Measurements from ENCODE around the gene TOB2.

TOB2 gene

DNA sequence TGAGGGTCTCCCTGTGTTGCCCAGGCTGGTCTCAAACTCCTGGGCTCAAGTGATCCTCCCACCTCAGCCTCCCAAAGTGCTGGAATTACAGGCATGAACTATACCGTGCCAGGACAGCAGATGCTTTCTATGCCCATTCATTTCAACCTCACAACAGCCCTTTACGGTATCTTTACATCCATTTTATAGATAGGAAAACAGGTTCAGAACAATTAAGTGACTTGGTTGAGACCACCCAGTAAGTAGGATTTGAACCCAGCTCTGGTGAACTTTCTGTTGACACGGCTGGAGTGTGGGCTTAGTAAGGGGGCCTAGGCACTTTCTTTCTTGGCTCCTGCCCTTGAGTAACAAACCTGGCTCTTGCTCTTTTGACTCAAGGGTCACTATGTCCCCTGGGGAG is 39.2 kb downstream of the TOB2 start:
- no peak overlapping the region for H3K18ac ChIP-seq (ENCODE audit: low read length)
- H2BK12ac ChIP-seq (ENCODE audit: low read length) = no peak overlapping the region
- H3K27me3 ChIP-seq (ENCODE audit: insufficient read depth, low read length) = no peaks in the 10 kb centered on the region
- WGBS (ENCODE audit: extremely low coverage, insufficient coverage, insufficient read length) = no CpG with 5 or more reads among the region's 3 CpGs
- no peak overlapping the region for H2AK5ac ChIP-seq (ENCODE audit: low read length)
- no peak overlapping the region for H2AFZ ChIP-seq (ENCODE audit: insufficient read depth, low read length, poor library complexity)
- H3K79me2 ChIP-seq (ENCODE audit: control insufficient read depth, insufficient read depth, low read length, poor library complexity) = no peaks in the 10 kb centered on the region
- H3K36me3 ChIP-seq (ENCODE audit: control insufficient read depth in 1 of 2, insufficient read depth in 2 of 2, low read length in 2 of 2) = no peaks in the 10 kb centered on the region
- H2BK5ac ChIP-seq (ENCODE audit: low read depth, low read length, poor library complexity) = no peak overlapping the region
- H3K4me3 ChIP-seq (ENCODE audit: low read depth, low read length) = no peak overlapping the region
- H3K79me1 ChIP-seq (ENCODE audit: low read length) = no peaks in the 10 kb centered on the region
- no peak overlapping the region for H3K14ac ChIP-seq (ENCODE audit: low read length)
- no peak overlapping the region for H3K4ac ChIP-seq (ENCODE audit: low read depth, low read length)
- H4K91ac ChIP-seq (ENCODE audit: low read depth, low read length) = no peak overlapping the region
- peaks cover 0 to under 1% of the 10 kb centered on the region in 2 experiments for H3K4me1 ChIP-seq (ENCODE audit: control insufficient read depth in 1 of 2, insufficient read depth in 2 of 2, low read length in 2 of 2)
- H3K27ac ChIP-seq (ENCODE audit: low read depth, low read length) = no peak overlapping the region
- no peak overlapping the region for H4K8ac ChIP-seq (ENCODE audit: low read depth, low read length)
- no peak overlapping the region for H3K23ac ChIP-seq (ENCODE audit: low read length)
- H3K9me3 ChIP-seq (ENCODE audit: insufficient read depth, low read depth, low read length) = no peaks in the 10 kb centered on the region
- DNase-seq = no peak
- no peak overlapping the region for H3K9ac ChIP-seq (ENCODE audit: low read length)
- no peak overlapping the region for H3K4me2 ChIP-seq (ENCODE audit: low read length)
- no peak overlapping the region for H4K12ac ChIP-seq (ENCODE audit: low read depth, low read length)
- H2BK120ac ChIP-seq (ENCODE audit: insufficient read depth, low read length, poor library complexity) = no peak overlapping the region

DNA sequence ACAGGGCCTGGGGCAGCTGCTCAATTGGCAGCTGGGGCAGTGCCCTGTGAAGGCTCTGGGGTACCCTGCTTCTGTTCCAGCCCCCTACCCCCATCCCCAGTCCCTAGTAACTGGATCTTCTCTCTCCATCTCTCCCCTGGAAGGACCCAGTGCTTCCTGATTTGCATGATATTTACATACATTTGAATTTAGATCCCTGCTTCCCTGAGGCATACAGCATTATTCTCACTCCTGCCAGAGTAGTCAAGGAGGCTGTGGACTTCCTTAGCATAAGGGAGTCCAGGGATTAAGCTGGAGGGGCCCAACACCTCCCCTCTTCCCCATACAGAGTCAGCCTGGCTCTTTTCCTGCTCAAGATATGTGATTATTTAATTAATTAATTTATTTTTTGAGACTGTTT is 40.2 kb downstream of the TOB2 start:
- H4K12ac ChIP-seq (ENCODE audit: low read depth, low read length) = no peak overlapping the region
- no peak overlapping the region for H3K4me3 ChIP-seq (ENCODE audit: low read depth, low read length)
- H2AK5ac ChIP-seq (ENCODE audit: low read length) = no peak overlapping the region
- H3K23ac ChIP-seq (ENCODE audit: low read length) = no peak overlapping the region
- no peak overlapping the region for H3K14ac ChIP-seq (ENCODE audit: low read length)
- DNase-seq = no peak
- no peaks in the 10 kb centered on the region for H3K27me3 ChIP-seq (ENCODE audit: insufficient read depth, low read length)
- no peak overlapping the region for H2BK12ac ChIP-seq (ENCODE audit: low read length)
- H3K9me3 ChIP-seq (ENCODE audit: insufficient read depth, low read depth, low read length) = peaks cover 3% of the 10 kb centered on the region
- H3K79me2 ChIP-seq (ENCODE audit: control insufficient read depth, insufficient read depth, low read length, poor library complexity) = no peaks in the 10 kb centered on the region
- no peak overlapping the region for H2BK120ac ChIP-seq (ENCODE audit: insufficient read depth, low read length, poor library complexity)
- no peaks in the 10 kb centered on the region for H3K36me3 ChIP-seq (ENCODE audit: control insufficient read depth in 1 of 2, insufficient read depth in 2 of 2, low read length in 2 of 2)
- no peak overlapping the region for H3K18ac ChIP-seq (ENCODE audit: low read length)
- no peak overlapping the region for H3K27ac ChIP-seq (ENCODE audit: low read depth, low read length)
- H4K8ac ChIP-seq (ENCODE audit: low read depth, low read length) = no peak overlapping the region
- no peak overlapping the region for H2AFZ ChIP-seq (ENCODE audit: insufficient read depth, low read length, poor library complexity)
- no peak overlapping the region for H4K91ac ChIP-seq (ENCODE audit: low read depth, low read length)
- no peaks in the 10 kb centered on the region for H3K4me1 ChIP-seq (ENCODE audit: control insufficient read depth in 1 of 2, insufficient read depth in 2 of 2, low read length in 2 of 2)
- no peak overlapping the region for H3K9ac ChIP-seq (ENCODE audit: low read length)
- no peak overlapping the region for H3K4ac ChIP-seq (ENCODE audit: low read depth, low read length)
- no peaks in the 10 kb centered on the region for H3K79me1 ChIP-seq (ENCODE audit: low read length)
- H3K4me2 ChIP-seq (ENCODE audit: low read length) = no peak overlapping the region
- no peak overlapping the region for H2BK5ac ChIP-seq (ENCODE audit: low read depth, low read length, poor library complexity)

DNA sequence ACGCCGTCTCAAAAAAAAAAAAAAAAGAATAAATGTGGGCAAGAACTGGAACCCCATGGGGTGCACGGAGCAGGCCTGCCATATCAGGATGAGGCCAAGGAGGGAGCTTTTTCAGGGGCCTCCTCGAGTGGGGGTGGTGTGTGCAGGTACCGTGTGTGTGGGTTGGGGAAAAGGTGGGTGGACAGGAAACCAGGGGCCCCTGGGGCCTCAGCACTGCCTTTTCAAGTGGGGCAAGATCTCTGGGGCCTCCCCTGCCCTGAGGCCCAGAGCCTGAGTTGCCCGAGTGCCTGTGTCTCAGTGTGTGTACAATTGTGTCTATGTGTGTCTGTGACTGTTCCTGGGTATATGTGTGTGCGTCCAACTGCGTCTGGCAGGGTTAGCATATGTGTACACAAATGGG is 41.0 kb downstream of the TOB2 start:
- no peak overlapping the region for H3K4me2 ChIP-seq (ENCODE audit: low read length)
- no peak overlapping the region for H3K4ac ChIP-seq (ENCODE audit: low read depth, low read length)
- no peak for DNase-seq
- H3K9me3 ChIP-seq (ENCODE audit: insufficient read depth, low read depth, low read length) = peaks cover 5% of the 10 kb centered on the region
- no peak overlapping the region for H2BK120ac ChIP-seq (ENCODE audit: insufficient read depth, low read length, poor library complexity)
- H4K12ac ChIP-seq (ENCODE audit: low read depth, low read length) = no peak overlapping the region
- H3K79me2 ChIP-seq (ENCODE audit: control insufficient read depth, insufficient read depth, low read length, poor library complexity) = no peaks in the 10 kb centered on the region
- no peak overlapping the region for H4K91ac ChIP-seq (ENCODE audit: low read depth, low read length)
- no CpG with 5 or more reads among the region's 8 CpGs for WGBS (ENCODE audit: extremely low coverage, insufficient coverage, insufficient read length)
- H2AK5ac ChIP-seq (ENCODE audit: low read length) = no peak overlapping the region
- H3K9ac ChIP-seq (ENCODE audit: low read length) = no peak overlapping the region
- H3K4me3 ChIP-seq (ENCODE audit: low read depth, low read length) = no peak overlapping the region
- H3K14ac ChIP-seq (ENCODE audit: low read length) = no peak overlapping the region
- no peak overlapping the region for H2BK12ac ChIP-seq (ENCODE audit: low read length)
- H3K79me1 ChIP-seq (ENCODE audit: low read length) = no peaks in the 10 kb centered on the region
- H3K27ac ChIP-seq (ENCODE audit: low read depth, low read length) = no peak overlapping the region
- H2BK5ac ChIP-seq (ENCODE audit: low read depth, low read length, poor library complexity) = no peak overlapping the region
- H3K23ac ChIP-seq (ENCODE audit: low read length) = no peak overlapping the region
- H3K36me3 ChIP-seq (ENCODE audit: control insufficient read depth in 1 of 2, insufficient read depth in 2 of 2, low read length in 2 of 2) = no peaks in the 10 kb centered on the region
- no peaks in the 10 kb centered on the region for H3K27me3 ChIP-seq (ENCODE audit: insufficient read depth, low read length)
- H3K18ac ChIP-seq (ENCODE audit: low read length) = no peak overlapping the region
- no peaks in the 10 kb centered on the region for H3K4me1 ChIP-seq (ENCODE audit: control insufficient read depth in 1 of 2, insufficient read depth in 2 of 2, low read length in 2 of 2)
- H4K8ac ChIP-seq (ENCODE audit: low read depth, low read length) = no peak overlapping the region
- no peak overlapping the region for H2AFZ ChIP-seq (ENCODE audit: insufficient read depth, low read length, poor library complexity)

DNA sequence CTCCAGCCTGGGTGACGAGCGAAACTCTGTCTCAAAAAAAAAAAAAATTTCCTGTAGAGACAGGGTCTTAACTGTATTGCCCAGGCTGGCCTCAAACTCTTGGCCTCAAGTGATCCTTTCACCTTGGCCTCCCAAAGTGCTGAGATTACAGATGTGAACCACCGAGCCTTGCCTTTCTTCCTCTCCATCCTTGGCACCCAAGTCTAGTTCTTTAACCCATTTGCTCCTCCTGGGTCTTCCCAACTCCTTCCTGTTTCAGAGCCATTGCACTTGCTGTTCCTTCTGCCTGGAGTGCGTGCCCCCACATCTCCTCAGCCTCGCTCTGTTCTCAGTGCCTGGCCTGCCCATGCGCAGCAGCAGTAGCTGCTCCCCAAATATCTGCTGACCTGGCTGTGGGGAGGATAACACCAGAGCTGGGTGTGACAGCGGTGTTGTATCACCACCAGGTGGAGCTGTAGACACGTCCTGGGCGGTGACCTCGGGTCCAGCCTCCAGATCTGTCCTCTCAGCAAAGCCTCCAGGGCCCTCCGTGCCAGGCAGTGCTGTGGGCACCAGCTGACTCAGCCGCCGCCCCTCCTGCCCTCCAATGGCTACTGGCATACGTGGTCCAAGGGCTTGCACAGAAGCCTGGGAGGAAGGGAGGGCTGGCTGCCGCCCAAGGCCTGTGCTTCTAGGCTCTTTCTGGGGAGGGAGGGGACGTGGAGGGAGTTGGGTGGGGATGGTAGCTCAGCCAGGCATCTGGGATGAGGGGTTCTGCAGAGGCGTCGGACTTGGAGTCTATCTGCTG is 42.9 kb downstream of the TOB2 start:
- no peak overlapping the region for H2BK12ac ChIP-seq (ENCODE audit: low read length)
- no peak overlapping the region for H3K4me3 ChIP-seq (ENCODE audit: low read depth, low read length)
- no peak overlapping the region for H4K8ac ChIP-seq (ENCODE audit: low read depth, low read length)
- H2AFZ ChIP-seq (ENCODE audit: insufficient read depth, low read length, poor library complexity) = peak overlapping the region; percentile 80
- no CpG with 5 or more reads among the region's 18 CpGs for WGBS (ENCODE audit: extremely low coverage, insufficient coverage, insufficient read length)
- H3K4me1 ChIP-seq (ENCODE audit: control insufficient read depth in 1 of 2, insufficient read depth in 2 of 2, low read length in 2 of 2) = no peaks in the 10 kb centered on the region
- no peak overlapping the region for H2BK5ac ChIP-seq (ENCODE audit: low read depth, low read length, poor library complexity)
- no peak overlapping the region for H3K4ac ChIP-seq (ENCODE audit: low read depth, low read length)
- no peak overlapping the region for H3K4me2 ChIP-seq (ENCODE audit: low read length)
- H3K27me3 ChIP-seq (ENCODE audit: insufficient read depth, low read length) = no peaks in the 10 kb centered on the region
- no peak overlapping the region for H4K91ac ChIP-seq (ENCODE audit: low read depth, low read length)
- no peaks in the 10 kb centered on the region for H3K79me2 ChIP-seq (ENCODE audit: control insufficient read depth, insufficient read depth, low read length, poor library complexity)
- no peak overlapping the region for H3K23ac ChIP-seq (ENCODE audit: low read length)
- peak; percentile 71 to 85 for DNase-seq
- no peak overlapping the region for H2BK120ac ChIP-seq (ENCODE audit: insufficient read depth, low read length, poor library complexity)
- peaks cover 5% of the 10 kb centered on the region for H3K9me3 ChIP-seq (ENCODE audit: insufficient read depth, low read depth, low read length)
- no peak overlapping the region for H3K9ac ChIP-seq (ENCODE audit: low read length)
- no peak overlapping the region for H3K14ac ChIP-seq (ENCODE audit: low read length)
- no peak overlapping the region for H2AK5ac ChIP-seq (ENCODE audit: low read length)
- H4K12ac ChIP-seq (ENCODE audit: low read depth, low read length) = no peak overlapping the region
- no peak overlapping the region for H3K18ac ChIP-seq (ENCODE audit: low read length)
- H3K79me1 ChIP-seq (ENCODE audit: low read length) = no peaks in the 10 kb centered on the region
- H3K27ac ChIP-seq (ENCODE audit: low read depth, low read length) = no peak overlapping the region
- no peaks in the 10 kb centered on the region for H3K36me3 ChIP-seq (ENCODE audit: control insufficient read depth in 1 of 2, insufficient read depth in 2 of 2, low read length in 2 of 2)

Data from trophoblast cell (in vitro differentiated cells and primary cell).